GM18951 (cell line): ENCODE measurements around the gene NUP214.
"Not testable (repeated sequence)": the region's sequence is repeated elsewhere in the genome, so short reads cannot be mapped to it uniquely, and the experiment has no call there.

ENCODE experiments used
- POLR2A ChIP-seq: IDR thresholded peaks from 4 replicates; pipeline ENCODE4 v1.6.1; 2011; ENCODE audit warnings: mild to moderate bottlenecking; ENCODE audit not compliant: insufficient read length, insufficient read depth; ENCODE audit errors: extremely low read depth
- in situ Hi-C: fragments of 300-500 bp; cut with MboI; formaldehyde crosslinking; loops from one replicate; pipeline ENCODE4 v1.12.0; 2022; ENCODE audit warnings: low sequenced_read_pairs, mixed read lengths, inconsistent platforms; ENCODE audit not compliant: unreplicated experiment

NUP214 gene

GRCh38 chr9:131100445-131100844, 24.9 kb upstream of the NUP214 start:
- in situ Hi-C loops, result no loop called here

GRCh38 chr9:131101207-131101964, 24.0 kb upstream of the NUP214 start:
- TF ChIP-seq POLR2A, result no peak
- in situ Hi-C loops, result no loop called here

More at GRCh38 chr9:131100445-131100844, 24.9 kb upstream of the NUP214 start:
- TF ChIP-seq POLR2A, result no peak

- in situ Hi-C loops, result no loop called here
- TF ChIP-seq POLR2A, result no peak
These were observed 22.4 kb upstream of the NUP214 start for GRCh38 chr9:131103024-131103423.

- TF ChIP-seq POLR2A, result no peak
- in situ Hi-C loops, result no loop called here
These were observed 21.9 kb upstream of the NUP214 start for GRCh38 chr9:131103535-131103934.

GRCh38 chr9:131104016-131104740, 21.2 kb upstream of the NUP214 start:
- TF ChIP-seq POLR2A, result no peak
- in situ Hi-C loops, result no loop called here

GRCh38 chr9:131105952-131106351, 19.4 kb upstream of the NUP214 start:
- no peak for TF ChIP-seq POLR2A
- in situ Hi-C loops, result no loop called here

GRCh38 chr9:131107760-131108159, 17.6 kb upstream of the NUP214 start:
- TF ChIP-seq POLR2A, result no peak
- in situ Hi-C loops, result no loop called here

- in situ Hi-C loops, result no loop called here
- TF ChIP-seq POLR2A, result no peak
These were observed 14.1 kb upstream of the NUP214 start for GRCh38 chr9:131111186-131111853.

GRCh38 chr9:131111854-131112311, 13.5 kb upstream of the NUP214 start:
- in situ Hi-C loops, result no loop called here
- TF ChIP-seq POLR2A, result no peak

- in situ Hi-C loops, result no loop called here
- TF ChIP-seq POLR2A, result no peak
These were observed 12.8 kb upstream of the NUP214 start for GRCh38 chr9:131112374-131113154.

GRCh38 chr9:131113655-131114054, 11.7 kb upstream of the NUP214 start:
- no peak for TF ChIP-seq POLR2A
- in situ Hi-C loops, result no loop called here

- TF ChIP-seq POLR2A, result no peak
- in situ Hi-C loops, result no loop called here
These were observed 11.3 kb upstream of the NUP214 start for GRCh38 chr9:131114084-131114535.

- in situ Hi-C loops, result not testable (repeated sequence)
These were observed 10.0 kb upstream of the NUP214 start for GRCh38 chr9:131115360-131115742.
